Endothelial cell of umbilical vein (primary cell): ENCODE data around the gene FHOD3. TPM values are rescaled to one million over a fixed set of nuclear protein-coding genes. Genes with fewer than 3 reads are reported as not detected.

Source experiments
- BruUV-seq: library from RNA; stranded (reverse); fragments of 400-500 nt; replicated peaks from 2 replicates; lab custom pipeline; 2021; lab: Mats Ljungman, UMichigan
- CTCF ChIA-PET: fragments of 300-600, 350-600 bp; sonication (Branson Sonifier 250); formaldehyde crosslinking; loops from one replicate; lab custom pipeline; 2021; ENCODE audit warnings: antibody characterized with exemption, inconsistent platforms; lab: Charles Lee
- POLR2A ChIA-PET: fragments of 300-600, 350-600 bp; sonication (Branson Sonifier 250); formaldehyde crosslinking; loops from one replicate; lab custom pipeline; 2021; ENCODE audit warnings: antibody characterized with exemption, inconsistent platforms; lab: Charles Lee
- DNase-seq: peaks from one replicate; pipeline ENCODE4 v3.0.0-alpha.2; 2011; ENCODE audit warnings: low read depth, low spot score
- FAIRE-seq: peaks from 2 replicates; lab custom pipeline; 2011; peaks lifted over from hg19 to GRCh38; lab: Jason Lieb, UNC
- H2AFZ ChIP-seq: 2 replicates; pipeline ENCODE4 v1.6.0; 2012; ENCODE audit warnings: low read depth, low read length, control low read depth, inconsistent platforms
- H3K27ac ChIP-seq: 2 replicates; pipeline ENCODE4 v1.5.1; 2011; ENCODE audit warnings: low read depth, mild to moderate bottlenecking, control low read depth, low read length, moderate library complexity; ENCODE audit not compliant: insufficient read depth
- H3K27me3 ChIP-seq, 2 experiments: 2 replicates each; pipeline versions ENCODE4 v1.6.0 to v1.6.1; 2011; ENCODE audit warnings: low read length in 2 of 2, mixed read lengths in 1 of 2; ENCODE audit not compliant: control insufficient read depth in 2 of 2, insufficient read depth in 2 of 2
- H3K36me3 ChIP-seq, 2 experiments: 2 replicates in 1 of 2; 3 replicates in 1 of 2; pipeline ENCODE4 v1.5.1; 2011; ENCODE audit warnings: low read length in 2 of 2, mild to moderate bottlenecking in 1 of 2, moderate library complexity in 1 of 2; ENCODE audit not compliant: control insufficient read depth in 2 of 2, insufficient read depth in 2 of 2; ENCODE audit errors: extremely low read depth in 1 of 2
- H3K4me1 ChIP-seq: 3 replicates; pipeline ENCODE4 v1.5.1; 2011; ENCODE audit warnings: mild to moderate bottlenecking, low read length; ENCODE audit not compliant: control insufficient read depth, insufficient read depth; ENCODE audit errors: extremely low read depth
- H3K4me2 ChIP-seq: 2 replicates; pipeline ENCODE4 v1.6.1; 2011; ENCODE audit warnings: low read length, control low read depth, mixed read lengths; ENCODE audit not compliant: insufficient read depth
- H3K4me3 ChIP-seq, 3 experiments: fragments of 200-600 bp in 1 of 3; sonication (generic), shearing (Covaris generic) in 1 of 3; replicated peaks in 1 of 3; 2 replicates each; pipeline ENCODE4 v1.5.1; 2011 to 2016; ENCODE audit warnings: control low read depth in 3 of 3, low read length in 3 of 3, mild to moderate bottlenecking in 2 of 3, inconsistent platforms in 1 of 3, low read depth in 1 of 3, moderate library complexity in 1 of 3; ENCODE audit not compliant: insufficient read depth in 1 of 3
- H3K79me2 ChIP-seq: 2 replicates; pipeline ENCODE4 v1.6.0; 2012; ENCODE audit warnings: low read length, inconsistent platforms; ENCODE audit not compliant: control insufficient read depth, insufficient read depth
- H3K9ac ChIP-seq: replicated peaks from 2 replicates; pipeline ENCODE3; 2011; ENCODE audit warnings: low read length, control low read depth; ENCODE audit not compliant: insufficient read depth; ENCODE audit errors: extremely low read depth
- H3K9me1 ChIP-seq: replicated peaks from 3 replicates; pipeline ENCODE4 v1.6.0; 2011; ENCODE audit warnings: mild to moderate bottlenecking, low read length; ENCODE audit not compliant: control insufficient read depth, insufficient read depth; ENCODE audit errors: extremely low read depth
- H3K9me3 ChIP-seq: replicated peaks from 2 replicates; pipeline ENCODE4 v1.5.1; 2012; ENCODE audit warnings: low read length, inconsistent platforms; ENCODE audit not compliant: control insufficient read depth, insufficient read depth
- H4K20me1 ChIP-seq: replicated peaks from 2 replicates; pipeline ENCODE3; 2011; ENCODE audit warnings: mild to moderate bottlenecking, low read length; ENCODE audit not compliant: control insufficient read depth, insufficient read depth; ENCODE audit errors: extremely low read depth
- CTCF ChIP-seq, 2 donors: IDR thresholded peaks; 1 replicate in 1 of 2; 2 replicates in 1 of 2; pipeline ENCODE4 v1.5.1; 2011; ENCODE audit warnings: low read length in 2 of 2, mild to moderate bottlenecking in 2 of 2, moderate library complexity in 2 of 2, control low read depth in 1 of 2, inconsistent platforms in 1 of 2, low read depth in 1 of 2; ENCODE audit not compliant: insufficient read depth in 1 of 2; ENCODE audit errors: extremely low read depth in 1 of 2
- EZH2 ChIP-seq: IDR thresholded peaks from 2 replicates; pipeline ENCODE4 v1.6.1; 2012; ENCODE audit warnings: borderline replicate concordance, low read depth, mild to moderate bottlenecking, moderate library complexity, low read length, inconsistent platforms; ENCODE audit not compliant: severe bottlenecking
- FOS ChIP-seq: IDR thresholded peaks from 2 replicates; pipeline ENCODE4 v1.6.1; 2011; ENCODE audit warnings: mild to moderate bottlenecking, low read length, moderate library complexity, borderline replicate concordance; ENCODE audit not compliant: insufficient read depth
- GATA2 ChIP-seq: IDR thresholded peaks from 2 replicates; pipeline ENCODE4 v1.7.0; 2011; ENCODE audit warnings: low read depth, mild to moderate bottlenecking, moderate library complexity, mixed read lengths, low read length; ENCODE audit not compliant: insufficient read length, insufficient read depth
- JUN ChIP-seq: IDR thresholded peaks from 2 replicates; pipeline ENCODE4 v1.6.1; 2011; ENCODE audit warnings: borderline replicate concordance, low read depth; ENCODE audit not compliant: insufficient read length, insufficient read depth
- MAX ChIP-seq: IDR thresholded peaks from 2 replicates; pipeline ENCODE4 v1.6.1; 2011; ENCODE audit not compliant: insufficient read depth, insufficient read length
- MYC ChIP-seq: IDR thresholded peaks from one replicate; pipeline ENCODE4 v1.6.1; 2011; ENCODE audit warnings: mild to moderate bottlenecking, low read depth, low read length
- POLR2A ChIP-seq: IDR thresholded peaks from 2 replicates; pipeline ENCODE4 v1.6.1; 2012; ENCODE audit warnings: low read depth, mild to moderate bottlenecking, control low read depth, low read length
- POLR2AphosphoS5 ChIP-seq: IDR thresholded peaks from 2 replicates; pipeline ENCODE4 v1.6.1; 2012; ENCODE audit warnings: low read depth, mild to moderate bottlenecking, control low read depth, low read length, moderate library complexity; ENCODE audit not compliant: insufficient read depth
- dilution Hi-C: fragments of 300-500 bp; cut with MboI; formaldehyde crosslinking; loops from one replicate; pipeline ENCODE4 v1.15.0; 2019; ENCODE audit warnings: low sequenced_read_pairs; ENCODE audit not compliant: extremely low pct_ligation_motif_present
- intact Hi-C: fragments of 100-400 bp; cut with micrococcal nuclease; formaldehyde crosslinking; loops from one replicate; pipeline ENCODE4 v1.10.0; 2022
- polyA plus RNA-seq, 4 experiments: library from polyadenylated mRNA; depleted of rRNA in 3 of 4; stranded (reverse) in 3 of 4; unstranded in 1 of 4; fragments of >200 nt; gene quantifications; 2 replicates each; pipeline versions ENCODE4 v1.2.1 to v1.2.3, GENCODE V29; 2011 to 2012; ENCODE audit warnings: missing spikeins in 1 of 4
- total RNA-seq: library from RNA; stranded (reverse); gene quantifications from 2 replicates; pipeline ENCODE4 v1.2.3, GENCODE V29; 2021

FHOD3 gene
- total and polyA plus RNA-seq, 2 donors (not counting 3 experiments of a cell fraction or from before 2014, with no cell fraction given), result 0.06 to 1.5 TPM

GRCh38 chr18:36481201-36481657, 183.7 kb downstream of the FHOD3 start:
- Histone ChIP-seq H4K20me1 (no peaks in the 10 kb centered on the region), H3K9ac (no peak overlapping the region), H3K9me3 (no peaks in the 10 kb centered on the region), H3K4me3 (no peak overlapping the region), H3K9me1 (no peaks in the 10 kb centered on the region), H3K4me2 (no peak overlapping the region), H3K4me1 (no peaks in the 10 kb centered on the region), H3K79me2 (no peaks in the 10 kb centered on the region), H2AFZ (no peak overlapping the region), H3K27me3 (no peaks in the 10 kb centered on the region), H3K27ac (no peak overlapping the region), H3K36me3 (no peaks in the 10 kb centered on the region)
- TF ChIP-seq POLR2A, result no peak
- TF ChIP-seq GATA2, result no peak
- no peak for TF ChIP-seq MAX
- no peak for TF ChIP-seq JUN
- TF ChIP-seq CTCF (IDR thresholded peaks at IDR 0.05; ENCODE audit: extremely low read depth in 1 of 2, insufficient read depth in 1 of 2, low read depth in 1 of 2, low read length in 2 of 2), result no peak
- no peak for TF ChIP-seq MYC
- no peak for TF ChIP-seq EZH2
- no peak for TF ChIP-seq POLR2AphosphoS5
- TF ChIP-seq FOS, result no peak
- FAIRE-seq, result no peak
- intact Hi-C loops (no loop called here), dilution Hi-C loops (no loop called here)
- ChIA-PET CTCF (interaction anchor here (1.3 kb wide), 1 partner anchor 27 kb away, joined by 3 read pairs; no protein-coding TSS in a partner anchor), POLR2A (no interaction called here)
- no peak for DNase-seq
- BruUV-seq, result no TSS peak
